PC-3 (cell line): ENCODE measurements around the gene SIGLEC14.
"Not testable (repeated sequence)": the region's sequence is repeated elsewhere in the genome, so short reads cannot be mapped to it uniquely, and the experiment has no call there.

ENCODE experiments used
- CTCF ChIP-seq: fragments of 300-600 bp; sonication (generic); conservative IDR thresholded peaks from 2 replicates; pipeline ENCODE4 v1.5.1; 2017; ENCODE audit warnings: antibody characterized with exemption, low read depth, mild to moderate bottlenecking, low read length
- EZH2 ChIP-seq: fragments of 300-600 bp; sonication (generic); IDR thresholded peaks from one replicate; pipeline ENCODE4 v1.6.1; 2017; ENCODE audit warnings: antibody characterized with exemption, mild to moderate bottlenecking, low read length; ENCODE audit not compliant: unreplicated experiment

- TF ChIP-seq CTCF, EZH2: not testable (repeated sequence)
Measured at GRCh38 chr19:51630315-51630714, 16.3 kb downstream of the SIGLEC14 start, which contains the start of gene SIGLEC5.
